Osteoblast (primary cell): ENCODE results near the gene KCNQ1. TPM values are rescaled to one million over a fixed set of nuclear protein-coding genes. Genes with fewer than 3 reads are reported as not detected.

Experiments
- DNase-seq: peaks from one replicate; pipeline ENCODE4 v3.0.0; 2011; ENCODE audit warnings: low spot score, mixed read lengths; ENCODE audit not compliant: insufficient read length; ENCODE audit errors: missing footprints
- H2AFZ ChIP-seq: 2 replicates; pipeline ENCODE4 v1.6.0; 2011; ENCODE audit warnings: mild to moderate bottlenecking, low read length
- H3K27ac ChIP-seq: 2 replicates; pipeline ENCODE4 v1.5.1; 2011; ENCODE audit warnings: mild to moderate bottlenecking, low read depth, low read length, moderate library complexity
- H3K27me3 ChIP-seq: 2 replicates; pipeline ENCODE4 v1.6.0; 2012; ENCODE audit warnings: mild to moderate bottlenecking, control low read depth, inconsistent platforms, low read length, moderate library complexity; ENCODE audit not compliant: insufficient read depth
- H3K36me3 ChIP-seq: 2 replicates; pipeline ENCODE4 v1.5.1; 2011; ENCODE audit warnings: mild to moderate bottlenecking, low read length, control low read depth, moderate library complexity; ENCODE audit not compliant: insufficient read depth
- H3K4me1 ChIP-seq: 2 replicates; pipeline ENCODE4 v1.5.1; 2011; ENCODE audit warnings: mild to moderate bottlenecking, low read length, control low read depth, moderate library complexity; ENCODE audit not compliant: insufficient read depth
- H3K4me2 ChIP-seq: 2 replicates; pipeline ENCODE4 v1.6.0; 2011; ENCODE audit warnings: mild to moderate bottlenecking, low read length; ENCODE audit not compliant: insufficient read depth
- H3K4me3 ChIP-seq: fragments of 200-600 bp; sonication (generic); 3 replicates; pipeline ENCODE4 v1.5.1; 2012; ENCODE audit warnings: mild to moderate bottlenecking, low read length, inconsistent platforms; ENCODE audit not compliant: insufficient read depth
- H3K79me2 ChIP-seq: 2 replicates; pipeline ENCODE4 v1.6.0; 2012; ENCODE audit warnings: mild to moderate bottlenecking, low read length, control low read depth, inconsistent platforms; ENCODE audit not compliant: insufficient read depth
- H3K9me3 ChIP-seq: 2 replicates; pipeline ENCODE4 v1.5.1; 2011; ENCODE audit warnings: low read depth, low read length, control low read depth
- H4K20me1 ChIP-seq: 2 replicates; pipeline ENCODE4 v1.6.0; 2012; ENCODE audit warnings: mild to moderate bottlenecking, low read length, control low read depth; ENCODE audit not compliant: insufficient read depth
- CTCF ChIP-seq: IDR thresholded peaks from 2 replicates; pipeline ENCODE4 v1.5.1; 2011; ENCODE audit warnings: mild to moderate bottlenecking, low read depth, low read length, moderate library complexity; ENCODE audit errors: extremely low read depth
- total RNA-seq: library from RNA; depleted of rRNA; stranded (reverse); fragments of >200 nt; gene quantifications from 2 replicates; pipeline ENCODE4 v1.2.3, GENCODE V29; 2012

KCNQ1 gene
- total RNA-seq, 1 donor: not detected

- Histone ChIP-seq H3K4me2 (no peak overlapping the region), H2AFZ (no peak overlapping the region), H3K27ac (no peak overlapping the region), H3K4me1 (no peaks in the 10 kb centered on the region), H3K9me3 (no peaks in the 10 kb centered on the region), H3K27me3 (peaks cover 17% of the 10 kb centered on the region), H3K4me3 (no peak overlapping the region), H3K36me3 (no peaks in the 10 kb centered on the region), H4K20me1 (no peaks in the 10 kb centered on the region), H3K79me2 (no peaks in the 10 kb centered on the region)
- no peak for TF ChIP-seq CTCF
- peak; percentile 86 for DNase-seq
These were observed 3.3 kb downstream of the KCNQ1 start for GRCh38 chr11:2447951-2448650.

- TF ChIP-seq CTCF: no peak
- peak; percentile 85 for DNase-seq
- no peaks in the 10 kb centered on the region for H4K20me1 ChIP-seq
- H3K4me3 ChIP-seq: no peak overlapping the region
- no peaks in the 10 kb centered on the region for H3K36me3 ChIP-seq
- no peak overlapping the region for H3K27ac ChIP-seq
- H3K27me3 ChIP-seq: peaks cover 12% of the 10 kb centered on the region
- H2AFZ ChIP-seq: no peak overlapping the region
- H3K79me2 ChIP-seq: no peaks in the 10 kb centered on the region
- no peaks in the 10 kb centered on the region for H3K4me1 ChIP-seq
- H3K9me3 ChIP-seq: no peaks in the 10 kb centered on the region
- no peak overlapping the region for H3K4me2 ChIP-seq
These were observed 4.1 kb downstream of the KCNQ1 start for GRCh38 chr11:2448661-2449547.

- H3K79me2 ChIP-seq: no peaks in the 10 kb centered on the region
- no peak for TF ChIP-seq CTCF
- no peaks in the 10 kb centered on the region for H3K36me3 ChIP-seq
- H3K27me3 ChIP-seq: peaks cover 9% of the 10 kb centered on the region
- no peak overlapping the region for H2AFZ ChIP-seq
- no peak overlapping the region for H3K4me3 ChIP-seq
- H3K4me1 ChIP-seq: no peaks in the 10 kb centered on the region
- H3K27ac ChIP-seq: no peak overlapping the region
- no peak overlapping the region for H3K4me2 ChIP-seq
- H3K9me3 ChIP-seq: no peaks in the 10 kb centered on the region
- H4K20me1 ChIP-seq: no peaks in the 10 kb centered on the region
- peak; percentile 82 for DNase-seq
These were observed 4.9 kb downstream of the KCNQ1 start for GRCh38 chr11:2449548-2450320.
